ENCODE data around the gene PCDHA5. TPM values are rescaled to one million over a fixed set of nuclear protein-coding genes. Genes with fewer than 3 reads are reported as not detected.
"Not testable (repeated sequence)": the region's sequence is repeated elsewhere in the genome, so short reads cannot be mapped to it uniquely, and the experiment has no call there.

The PCDHA5 gene
- total RNA-seq, 1 donor from 2014 or later: not detected

DNA sequence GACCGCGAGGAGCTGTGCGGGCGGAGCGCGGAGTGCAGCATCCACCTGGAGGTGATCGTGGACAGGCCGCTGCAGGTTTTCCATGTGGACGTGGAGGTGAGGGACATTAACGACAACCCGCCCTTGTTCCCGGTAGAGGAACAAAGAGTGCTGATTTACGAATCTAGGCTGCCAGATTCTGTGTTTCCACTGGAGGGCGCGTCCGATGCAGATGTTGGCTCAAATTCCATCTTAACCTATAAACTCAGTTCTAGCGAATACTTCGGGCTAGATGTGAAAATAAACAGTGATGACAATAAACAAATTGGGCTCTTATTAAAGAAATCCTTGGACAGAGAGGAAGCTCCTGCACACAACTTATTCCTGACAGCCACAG is 6.9 kb downstream of the PCDHA5 start:
- TF ChIP-seq, protein P1, sequence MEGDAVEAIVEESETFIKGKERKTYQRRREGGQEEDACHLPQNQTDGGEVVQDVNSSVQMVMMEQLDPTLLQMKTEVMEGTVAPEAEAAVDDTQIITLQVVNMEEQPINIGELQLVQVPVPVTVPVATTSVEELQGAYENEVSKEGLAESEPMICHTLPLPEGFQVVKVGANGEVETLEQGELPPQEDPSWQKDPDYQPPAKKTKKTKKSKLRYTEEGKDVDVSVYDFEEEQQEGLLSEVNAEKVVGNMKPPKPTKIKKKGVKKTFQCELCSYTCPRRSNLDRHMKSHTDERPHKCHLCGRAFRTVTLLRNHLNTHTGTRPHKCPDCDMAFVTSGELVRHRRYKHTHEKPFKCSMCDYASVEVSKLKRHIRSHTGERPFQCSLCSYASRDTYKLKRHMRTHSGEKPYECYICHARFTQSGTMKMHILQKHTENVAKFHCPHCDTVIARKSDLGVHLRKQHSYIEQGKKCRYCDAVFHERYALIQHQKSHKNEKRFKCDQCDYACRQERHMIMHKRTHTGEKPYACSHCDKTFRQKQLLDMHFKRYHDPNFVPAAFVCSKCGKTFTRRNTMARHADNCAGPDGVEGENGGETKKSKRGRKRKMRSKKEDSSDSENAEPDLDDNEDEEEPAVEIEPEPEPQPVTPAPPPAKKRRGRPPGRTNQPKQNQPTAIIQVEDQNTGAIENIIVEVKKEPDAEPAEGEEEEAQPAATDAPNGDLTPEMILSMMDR (conservative IDR thresholded peaks at IDR 0.05; ENCODE audit: low read depth, low read length): peak; percentile 24
- peak overlapping the region; percentile 37 for H3K4me3 ChIP-seq (ENCODE audit: low read depth, low read length)
- DNase-seq (ENCODE audit: low read depth): no peak

DNA sequence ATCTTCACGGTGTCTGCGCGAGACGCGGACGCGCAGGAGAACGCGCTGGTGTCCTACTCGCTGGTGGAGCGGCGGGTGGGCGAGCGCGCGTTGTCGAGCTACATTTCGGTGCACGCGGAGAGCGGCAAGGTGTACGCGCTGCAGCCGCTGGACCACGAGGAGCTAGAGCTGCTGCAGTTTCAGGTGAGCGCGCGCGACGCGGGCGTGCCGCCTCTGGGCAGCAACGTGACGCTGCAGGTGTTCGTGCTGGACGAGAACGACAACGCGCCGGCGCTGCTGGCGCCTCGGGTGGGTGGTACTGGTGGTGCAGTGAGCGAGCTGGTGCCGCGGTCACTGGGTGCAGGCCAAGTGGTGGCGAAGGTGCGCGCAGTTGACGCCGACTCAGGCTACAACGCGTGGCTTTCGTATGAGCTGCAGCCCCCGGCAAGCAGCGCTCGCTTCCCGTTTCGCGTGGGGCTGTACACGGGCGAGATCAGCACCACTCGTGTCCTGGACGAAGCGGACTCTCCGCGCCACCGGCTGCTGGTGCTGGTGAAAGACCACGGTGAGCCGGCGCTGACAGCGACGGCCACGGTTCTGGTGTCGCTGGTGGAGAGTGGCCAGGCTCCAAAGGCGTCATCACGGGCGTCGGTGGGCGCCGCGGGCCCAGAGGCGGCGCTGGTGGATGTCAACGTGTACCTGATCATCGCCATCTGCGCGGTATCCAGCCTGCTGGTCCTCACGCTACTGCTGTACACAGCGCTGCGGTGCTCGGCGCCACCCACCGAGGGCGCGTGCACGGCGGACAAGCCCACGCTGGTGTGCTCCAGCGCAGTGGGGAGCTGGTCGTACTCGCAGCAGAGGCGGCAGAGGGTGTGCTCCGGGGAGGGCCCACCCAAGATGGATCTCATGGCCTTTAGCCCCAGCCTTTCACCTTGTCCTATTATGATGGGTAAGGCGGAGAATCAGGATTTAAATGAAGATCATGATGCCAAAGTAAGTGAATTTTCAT is 8.4 kb downstream of the PCDHA5 start:
- not testable (repeated sequence) for DNase-seq (ENCODE audit: low read depth); H3K4me3 ChIP-seq (ENCODE audit: low read depth, low read length)

DNA sequence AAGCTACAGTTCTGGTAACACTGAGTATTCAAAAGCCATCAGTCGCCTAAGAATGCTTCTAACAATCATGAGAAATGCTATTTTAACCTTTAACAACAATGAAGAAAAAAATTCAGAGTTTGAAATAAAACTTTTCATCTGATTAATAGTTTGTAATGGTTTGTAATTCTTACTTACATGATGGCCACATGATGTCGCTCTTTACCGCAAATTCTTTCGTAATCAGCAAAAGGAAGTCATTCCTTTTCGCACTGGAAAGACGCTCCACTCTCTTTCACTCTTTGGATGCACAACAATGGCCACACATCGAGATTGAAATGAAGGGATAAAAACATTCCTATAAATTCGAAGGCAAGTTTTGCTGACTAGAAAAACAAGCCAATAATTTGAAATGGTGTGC is 12.6 kb downstream of the PCDHA5 start, which contains the start of gene PCDHA7:
PCDHA7 (plus strand) TSS at position 277 of the 400 bp plus-strand sequence; CDS start at position 392, 115 bp downstream.
- DNase-seq (ENCODE audit: low read depth): no peak
- H3K4me3 ChIP-seq (ENCODE audit: low read depth, low read length): peak within 1 kb of the TSS; percentile 11
- TF ChIP-seq, protein P1 (conservative IDR thresholded peaks at IDR 0.05; ENCODE audit: low read depth, low read length): peak; percentile 16

DNA sequence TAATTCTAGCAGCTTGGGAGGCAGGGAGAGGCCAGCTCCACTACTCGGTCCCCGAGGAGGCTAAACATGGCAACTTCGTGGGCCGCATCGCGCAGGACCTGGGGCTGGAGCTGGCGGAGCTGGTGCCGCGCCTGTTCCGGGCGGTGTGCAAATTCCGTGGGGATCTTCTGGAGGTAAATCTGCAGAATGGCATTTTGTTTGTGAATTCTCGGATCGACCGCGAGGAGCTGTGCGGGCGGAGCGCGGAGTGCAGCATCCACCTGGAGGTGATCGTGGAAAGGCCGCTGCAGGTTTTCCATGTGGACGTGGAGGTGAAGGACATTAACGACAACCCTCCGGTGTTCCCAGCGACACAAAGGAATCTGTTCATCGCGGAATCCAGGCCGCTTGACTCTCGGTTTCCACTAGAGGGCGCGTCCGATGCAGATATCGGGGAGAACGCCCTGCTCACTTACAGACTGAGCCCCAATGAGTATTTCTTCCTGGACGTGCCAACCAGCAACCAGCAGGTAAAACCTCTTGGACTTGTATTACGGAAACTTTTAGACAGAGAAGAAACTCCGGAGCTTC is 13.1 kb downstream of the PCDHA5 start:
- peak overlapping the region; percentile 11 for H3K4me3 ChIP-seq (ENCODE audit: low read depth, low read length)
- not testable (repeated sequence) for DNase-seq (ENCODE audit: low read depth)

DNA sequence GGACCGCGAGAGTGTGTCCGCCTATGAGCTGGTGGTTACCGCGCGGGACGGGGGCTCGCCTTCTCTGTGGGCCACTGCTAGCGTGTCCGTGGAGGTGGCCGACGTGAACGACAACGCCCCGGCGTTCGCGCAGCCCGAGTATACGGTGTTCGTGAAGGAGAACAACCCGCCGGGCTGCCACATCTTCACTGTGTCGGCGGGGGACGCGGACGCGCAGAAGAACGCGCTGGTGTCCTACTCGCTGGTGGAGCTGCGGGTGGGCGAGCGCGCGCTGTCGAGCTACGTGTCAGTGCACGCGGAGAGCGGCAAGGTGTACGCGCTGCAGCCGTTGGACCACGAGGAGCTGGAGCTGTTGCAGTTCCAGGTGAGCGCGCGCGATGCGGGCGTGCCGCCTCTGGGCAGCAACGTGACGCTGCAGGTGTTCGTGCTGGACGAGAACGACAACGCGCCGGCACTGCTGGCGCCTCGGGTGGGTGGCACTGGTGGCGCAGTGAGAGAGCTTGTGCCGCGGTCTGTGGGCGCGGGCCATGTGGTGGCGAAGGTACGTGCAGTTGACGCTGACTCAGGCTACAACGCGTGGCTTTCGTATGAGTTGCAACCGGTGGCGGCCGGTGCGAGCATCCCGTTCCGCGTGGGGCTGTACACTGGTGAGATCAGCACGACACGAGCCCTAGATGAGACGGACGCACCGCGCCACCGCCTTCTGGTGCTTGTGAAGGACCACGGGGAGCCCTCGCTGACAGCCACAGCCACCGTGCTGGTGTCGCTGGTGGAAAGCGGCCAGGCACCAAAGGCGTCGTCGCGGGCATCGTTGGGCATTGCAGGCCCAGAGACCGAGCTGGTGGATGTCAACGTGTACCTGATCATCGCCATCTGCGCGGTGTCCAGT is 14.5 kb downstream of the PCDHA5 start:
- no peak for DNase-seq (ENCODE audit: low read depth)
- H3K4me3 ChIP-seq (ENCODE audit: low read depth, low read length): no peak overlapping the region
- TF ChIP-seq, protein P1 (conservative IDR thresholded peaks at IDR 0.05; ENCODE audit: low read depth, low read length): no peak

DNA sequence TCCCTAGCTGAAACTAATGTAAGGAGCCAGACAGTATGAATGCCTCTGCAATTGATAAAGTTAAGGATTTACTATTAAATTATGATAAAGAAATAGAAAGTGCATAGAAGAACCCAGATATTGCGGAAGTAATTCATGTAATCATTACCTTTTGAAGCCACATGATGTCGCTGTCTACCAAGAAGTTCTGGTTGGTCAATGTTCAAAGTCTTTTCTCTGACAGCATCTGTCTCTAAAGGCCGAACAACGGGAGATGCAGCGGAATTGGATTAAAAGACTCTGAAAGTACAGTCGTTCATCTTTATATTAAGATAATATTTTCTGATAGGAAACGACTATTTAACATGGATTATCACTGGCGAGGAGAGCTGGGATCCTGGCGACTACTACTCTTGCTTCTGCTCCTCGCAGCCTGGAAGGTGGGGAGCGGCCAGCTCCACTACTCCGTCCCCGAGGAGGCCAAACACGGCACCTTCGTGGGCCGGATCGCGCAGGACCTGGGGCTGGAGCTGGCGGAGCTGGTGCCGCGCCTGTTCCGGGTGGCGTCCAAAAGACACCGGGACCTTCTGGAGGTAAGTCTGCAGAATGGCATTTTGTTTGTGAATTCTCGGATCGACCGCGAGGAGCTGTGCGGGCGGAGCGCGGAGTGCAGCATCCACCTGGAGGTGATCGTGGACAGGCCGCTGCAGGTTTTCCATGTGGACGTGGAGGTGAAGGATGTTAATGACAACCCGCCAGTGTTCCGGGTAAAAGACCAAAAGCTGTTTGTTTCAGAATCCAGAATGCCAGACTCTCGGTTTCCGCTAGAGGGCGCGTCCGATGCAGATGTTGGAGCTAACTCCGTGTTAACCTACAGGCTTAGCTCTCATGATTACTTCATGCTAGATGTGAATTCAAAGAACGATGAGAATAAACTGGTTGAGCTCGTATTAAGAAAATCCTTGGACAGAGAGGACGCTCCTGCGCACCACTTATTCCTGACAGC is 19.9 kb downstream of the PCDHA5 start, which contains the start of gene PCDHA8:
PCDHA8 (plus strand) TSS at position 210 of the 985 bp plus-strand sequence; CDS start at position 345, 135 bp downstream.
- no peak for DNase-seq (ENCODE audit: low read depth)
- TF ChIP-seq, protein P1 (conservative IDR thresholded peaks at IDR 0.05; ENCODE audit: low read depth, low read length): peak; percentile 40

More for the DNA sequence above, 19.9 kb downstream of the PCDHA5 start, which contains the start of gene PCDHA8:
- peak within 1 kb of the TSS; percentile 13 for H3K4me3 ChIP-seq (ENCODE audit: low read depth, low read length)
